ENCODE measurements around the gene RBBP5.
"Not testable (repeated sequence)": the region's sequence is repeated elsewhere in the genome, so short reads cannot be mapped to it uniquely, and the experiment has no call there.

RBBP5 gene, protein sequence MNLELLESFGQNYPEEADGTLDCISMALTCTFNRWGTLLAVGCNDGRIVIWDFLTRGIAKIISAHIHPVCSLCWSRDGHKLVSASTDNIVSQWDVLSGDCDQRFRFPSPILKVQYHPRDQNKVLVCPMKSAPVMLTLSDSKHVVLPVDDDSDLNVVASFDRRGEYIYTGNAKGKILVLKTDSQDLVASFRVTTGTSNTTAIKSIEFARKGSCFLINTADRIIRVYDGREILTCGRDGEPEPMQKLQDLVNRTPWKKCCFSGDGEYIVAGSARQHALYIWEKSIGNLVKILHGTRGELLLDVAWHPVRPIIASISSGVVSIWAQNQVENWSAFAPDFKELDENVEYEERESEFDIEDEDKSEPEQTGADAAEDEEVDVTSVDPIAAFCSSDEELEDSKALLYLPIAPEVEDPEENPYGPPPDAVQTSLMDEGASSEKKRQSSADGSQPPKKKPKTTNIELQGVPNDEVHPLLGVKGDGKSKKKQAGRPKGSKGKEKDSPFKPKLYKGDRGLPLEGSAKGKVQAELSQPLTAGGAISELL

GRCh38 chr1:205121660-205122488, at the start of gene RBBP5:
Gene RBBP5, minus strand, starts transcription at chr1:205121978. Its CDS starts 105 bp downstream, at chr1:205121873.
- DNase-seq: peak; percentile 98

DNA sequence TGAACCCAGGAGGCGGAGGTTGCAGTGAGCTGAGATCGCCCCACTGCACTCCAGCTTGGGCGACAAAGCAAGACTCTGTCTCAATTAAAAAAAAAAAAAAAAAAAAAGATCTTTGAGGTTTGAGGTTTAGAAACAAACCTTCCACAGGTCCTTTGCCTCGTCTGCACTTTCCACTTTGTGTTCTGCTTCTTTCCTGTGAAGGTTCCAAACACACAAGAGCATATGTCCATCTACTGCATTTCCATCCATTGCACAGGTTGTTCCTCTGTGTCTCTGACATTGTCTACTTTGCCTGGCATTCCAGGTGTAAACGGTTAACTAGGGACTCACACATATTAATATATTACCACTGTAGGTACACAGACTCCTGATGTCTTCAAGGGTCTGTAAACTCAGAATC, 49.6 kb upstream of the RBBP5 start:
- no peak for DNase-seq

DNA sequence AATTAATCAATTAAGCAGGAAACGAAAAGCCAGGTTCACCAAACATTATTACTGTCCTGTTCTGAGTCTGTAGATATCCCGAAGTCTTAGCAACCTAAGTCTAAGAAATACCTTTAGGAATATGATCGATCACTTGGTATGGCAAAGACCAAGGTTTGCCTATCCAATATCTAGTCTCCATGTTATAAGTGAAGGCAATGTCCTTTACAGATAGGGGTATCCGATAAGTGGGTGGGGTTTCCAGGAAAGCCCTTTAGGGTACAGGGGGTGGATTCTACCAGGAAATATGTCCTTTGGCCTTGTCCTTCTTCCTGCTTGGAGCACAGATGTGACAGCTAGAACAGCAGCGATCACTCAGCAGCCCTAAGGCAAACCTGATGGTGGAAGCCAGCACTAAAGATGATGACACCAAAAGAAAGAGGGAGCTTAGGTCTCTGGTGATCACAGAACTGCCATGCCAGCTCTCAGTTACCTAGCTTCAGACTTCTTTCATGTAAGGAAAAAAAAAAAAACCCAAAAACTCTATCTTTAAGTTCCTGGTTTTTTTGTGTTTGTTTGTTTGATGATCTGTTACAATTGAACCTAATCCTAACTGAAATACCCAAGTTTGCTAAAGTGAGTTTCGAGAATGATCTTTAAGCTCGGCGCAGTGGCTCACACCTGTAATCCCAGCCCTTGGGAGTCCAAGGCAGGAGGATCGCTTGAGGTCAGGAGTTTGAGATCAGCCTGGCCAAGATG, 48.9 kb upstream of the RBBP5 start:
- no peak for DNase-seq

GRCh38 chr1:205169248-205169647, 47.5 kb upstream of the RBBP5 start:
- no peak for DNase-seq

DNA sequence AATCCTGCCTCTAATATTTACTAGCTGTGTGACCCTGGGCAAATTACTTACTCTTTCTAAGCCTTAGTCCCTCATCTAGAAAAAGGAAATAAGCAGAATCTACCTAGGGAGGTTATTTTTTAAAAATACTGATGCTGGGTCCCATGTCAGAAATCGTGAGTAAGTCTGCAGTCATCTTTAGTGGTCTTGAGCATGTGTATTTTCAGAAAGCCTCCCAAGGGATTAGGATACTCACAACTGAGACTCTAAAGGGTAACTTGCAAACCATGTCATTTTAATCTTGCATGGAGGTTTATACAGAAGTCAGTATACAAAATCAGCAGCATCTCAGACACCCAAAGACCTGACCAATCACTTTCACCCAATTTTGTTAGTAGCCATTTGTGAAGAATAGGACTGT, 46.5 kb upstream of the RBBP5 start:
- no peak for DNase-seq

GRCh38 chr1:205162301-205162700, 40.5 kb upstream of the RBBP5 start:
- no peak for DNase-seq

DNA sequence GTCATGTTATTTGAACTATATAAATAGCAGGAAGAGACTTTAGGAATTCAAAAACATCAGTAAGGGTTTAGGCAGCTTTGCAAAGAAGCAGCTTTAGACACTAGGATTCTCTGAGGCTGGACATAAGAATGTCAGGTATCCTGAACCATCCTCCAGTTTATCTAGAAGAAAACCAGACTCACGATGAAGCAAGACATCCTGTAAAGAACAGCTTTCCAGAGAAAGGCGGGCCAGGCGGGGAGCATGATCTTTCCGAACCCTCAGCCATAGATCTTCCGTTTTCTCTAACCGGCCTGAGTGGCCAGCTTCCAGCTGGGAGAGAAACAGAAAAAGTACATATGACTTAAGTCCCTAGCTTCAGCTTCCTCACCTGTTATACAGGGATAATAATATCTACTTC, 39.3 kb upstream of the RBBP5 start:
- DNase-seq: no peak

DNA sequence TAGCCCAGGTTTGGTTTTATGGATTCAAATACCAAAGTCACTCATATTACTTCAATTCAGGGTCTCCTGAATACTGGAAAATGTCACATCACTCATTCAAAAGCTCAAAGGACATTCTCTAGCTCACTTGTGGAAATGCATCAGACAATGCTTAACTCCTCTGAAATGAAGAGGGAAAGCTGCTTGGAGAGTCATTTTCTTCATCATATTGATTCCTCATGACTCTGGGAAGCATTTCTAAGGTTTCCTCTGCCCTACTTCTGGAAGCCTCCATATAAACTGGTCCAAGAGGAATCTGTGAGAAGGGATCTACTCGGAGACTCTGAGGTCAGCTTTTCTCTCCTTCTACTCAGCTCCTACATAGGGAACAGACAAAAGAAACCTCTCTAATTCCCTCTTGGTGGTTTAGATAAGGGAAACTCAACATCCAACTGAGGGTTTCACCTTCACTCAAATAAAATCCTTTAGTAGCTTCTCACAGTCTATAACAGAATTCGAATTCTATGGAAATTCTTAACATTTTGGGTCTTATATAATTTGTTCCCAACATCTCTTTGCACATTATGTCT, 36.4 kb upstream of the RBBP5 start:
- no peak for DNase-seq

- DNase-seq: not testable (repeated sequence)
Observed at GRCh38 chr1:205155665-205156377, 34.0 kb upstream of the RBBP5 start.

GRCh38 chr1:205152505-205152904, 30.7 kb upstream of the RBBP5 start:
- DNase-seq: no peak

DNA sequence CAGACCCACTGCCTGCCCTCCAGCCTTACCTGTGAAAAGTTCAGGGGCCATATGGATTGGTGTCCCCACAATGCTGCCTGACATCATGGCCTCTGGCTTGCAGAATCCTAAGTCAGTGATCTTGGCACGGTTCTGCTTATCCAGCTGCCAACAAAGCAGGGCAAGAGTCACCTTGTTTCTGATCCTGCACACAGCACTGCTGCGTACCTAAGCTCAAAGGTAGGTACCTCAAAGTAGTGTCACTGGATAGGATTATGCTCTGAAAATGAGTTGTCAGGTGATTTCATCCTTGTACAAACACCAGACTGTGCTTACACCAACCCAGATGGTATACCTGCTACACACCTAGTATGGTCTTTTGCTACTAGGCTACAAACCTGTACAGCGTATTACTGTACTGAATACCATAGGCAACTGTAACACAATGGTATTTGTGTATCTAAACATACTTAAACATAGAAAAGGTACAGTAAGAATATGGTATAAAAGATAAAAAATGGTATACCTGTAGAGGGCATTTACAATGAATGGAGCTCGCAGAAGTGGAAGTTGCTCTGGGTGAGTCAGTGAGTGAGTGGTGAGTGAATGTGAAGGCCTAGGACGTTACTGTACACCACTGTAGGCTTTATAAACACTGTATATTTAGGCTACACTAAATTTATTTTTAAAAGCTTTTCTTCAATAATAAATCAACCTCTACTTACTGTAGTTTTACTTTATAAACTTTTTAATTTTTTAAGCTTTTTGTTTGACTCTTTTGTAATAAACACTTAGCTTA, 29.1 kb upstream of the RBBP5 start:
- no peak for DNase-seq

DNA sequence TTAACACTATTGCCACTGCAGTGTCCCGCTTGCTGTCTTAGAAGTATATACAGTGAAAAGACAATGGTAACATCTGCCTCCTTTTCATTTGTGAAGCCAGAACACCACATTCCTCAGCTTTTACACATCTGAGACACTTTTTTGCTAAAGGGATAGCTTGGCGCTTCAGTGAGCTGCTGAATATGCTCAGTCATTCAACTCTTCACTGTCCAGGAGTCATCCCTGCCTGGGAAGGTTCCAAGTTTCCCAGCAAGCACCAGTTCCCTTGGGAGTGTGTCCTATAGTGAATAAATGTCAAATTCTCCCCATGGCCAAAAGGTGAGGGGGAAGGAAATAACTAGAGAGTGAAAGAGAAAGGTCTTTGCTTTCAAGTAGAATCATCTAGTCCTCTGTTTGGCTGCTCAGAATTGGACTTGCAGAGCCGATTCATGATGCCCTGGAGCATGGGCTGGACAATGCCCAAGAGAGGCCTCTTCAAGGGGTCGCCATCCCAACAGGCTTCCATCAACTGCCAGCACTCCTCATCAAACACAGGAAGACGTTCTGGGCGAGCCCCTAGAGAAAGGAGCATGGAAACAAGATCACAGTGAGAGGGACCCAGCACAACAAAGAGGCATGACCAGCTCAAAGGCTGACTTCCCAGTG, 25.5 kb upstream of the RBBP5 start:
- no peak for DNase-seq

DNA sequence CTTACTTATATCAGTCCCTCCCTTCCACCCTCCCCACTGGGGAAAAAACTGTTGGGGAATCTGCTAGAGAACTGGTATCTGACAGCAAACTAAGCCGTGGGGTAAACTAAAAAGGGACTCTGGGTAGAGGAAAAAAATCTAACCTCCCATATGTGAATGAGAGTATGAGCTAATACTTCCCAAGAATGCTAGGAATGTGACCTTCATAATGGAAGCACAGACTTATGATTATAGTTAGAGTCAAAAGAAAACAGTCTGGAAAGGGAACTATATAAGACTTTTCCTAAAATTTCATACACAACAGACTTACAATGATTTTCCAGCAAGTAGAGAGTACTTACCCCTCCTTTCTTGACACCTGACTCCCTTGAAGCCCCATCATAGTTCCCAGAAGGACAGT, 23.0 kb upstream of the RBBP5 start:
- DNase-seq: no peak

- no peak for DNase-seq
Observed at GRCh38 chr1:205144046-205144720, 22.4 kb upstream of the RBBP5 start.

DNA sequence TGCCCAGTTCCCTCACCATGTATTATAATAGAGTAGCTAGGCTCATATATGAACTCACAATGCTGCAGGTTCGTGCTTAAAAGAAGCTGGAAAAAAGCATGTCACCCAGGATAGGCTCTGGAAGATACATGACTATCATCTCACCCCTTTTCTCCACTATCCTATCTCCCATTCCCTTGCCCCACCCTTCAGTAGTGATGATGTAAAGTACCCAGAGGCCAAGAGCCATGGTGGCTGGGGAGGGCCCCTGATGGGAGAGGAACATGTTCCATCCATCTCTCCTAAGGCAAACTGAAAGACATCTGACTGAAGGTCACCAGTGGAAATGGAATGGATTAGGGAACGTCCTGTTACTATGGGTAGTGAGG, 20.3 kb upstream of the RBBP5 start:
- no peak for DNase-seq

- peak; percentile 67 for DNase-seq
Observed at GRCh38 chr1:205141236-205142101, 19.7 kb upstream of the RBBP5 start.

DNA sequence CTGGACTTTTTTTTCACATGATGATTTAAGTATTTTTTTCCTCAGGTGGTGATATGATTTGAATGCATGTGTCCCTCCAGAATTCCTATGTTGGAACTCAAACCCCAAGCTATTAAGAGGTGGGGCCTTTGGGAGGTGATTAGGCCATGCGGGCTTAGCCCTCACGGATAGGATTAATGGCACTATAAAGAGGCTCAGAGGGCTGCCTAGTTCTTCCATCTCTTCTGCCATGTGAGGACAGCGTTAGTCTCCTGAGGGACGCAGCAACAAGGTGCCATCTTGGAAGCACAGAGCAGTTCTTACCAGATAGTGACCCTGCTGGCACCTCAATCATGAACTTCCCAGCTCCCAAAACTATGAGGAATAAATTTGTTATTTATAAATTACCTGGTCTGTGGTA, 18.3 kb upstream of the RBBP5 start:
- DNase-seq: no peak

DNA sequence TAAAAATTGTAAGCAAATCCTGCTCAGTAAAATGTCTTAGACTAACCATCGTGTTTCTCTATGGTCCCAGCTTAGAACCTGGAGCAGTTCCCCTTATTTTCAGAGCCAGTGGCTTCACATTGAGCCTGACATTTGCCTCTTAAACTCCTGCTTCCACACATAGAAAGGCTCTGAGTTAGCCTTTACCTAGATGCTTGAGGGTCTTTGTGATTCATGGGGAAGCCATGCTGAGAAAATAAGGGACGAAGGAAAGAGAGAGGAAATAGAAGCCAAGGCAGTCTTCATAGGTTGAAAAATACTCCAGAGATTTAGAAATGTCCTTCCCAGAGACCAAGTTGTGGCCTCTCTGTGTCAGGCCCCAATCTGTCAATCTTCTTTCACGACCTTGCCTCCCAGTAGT, 16.1 kb upstream of the RBBP5 start:
- DNase-seq: no peak

DNA sequence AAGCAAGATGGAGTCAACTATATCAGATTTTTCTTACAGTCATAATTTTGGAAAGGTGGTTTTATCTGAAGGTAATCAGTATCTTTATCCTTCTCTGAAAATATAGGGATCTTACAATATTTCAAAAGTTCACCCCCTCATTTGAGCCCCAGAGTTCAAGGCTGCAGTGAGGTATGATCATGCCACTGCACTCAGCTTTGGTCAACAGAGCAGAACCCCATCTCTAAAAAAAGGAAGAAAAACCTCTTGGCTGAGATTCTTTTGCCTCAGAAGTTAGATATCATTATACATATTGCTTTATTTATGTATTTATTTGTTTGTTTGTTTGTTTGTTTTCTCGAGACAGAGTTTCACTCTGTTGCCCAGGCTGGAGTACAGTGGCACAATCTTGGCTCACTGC, 11.5 kb upstream of the RBBP5 start:
- DNase-seq: no peak
